Measurements from ENCODE around the gene FOXN3.
"Not testable (repeated sequence)": the region's sequence is repeated elsewhere in the genome, so short reads cannot be mapped to it uniquely, and the experiment has no call there.

The FOXN3 gene

DNA sequence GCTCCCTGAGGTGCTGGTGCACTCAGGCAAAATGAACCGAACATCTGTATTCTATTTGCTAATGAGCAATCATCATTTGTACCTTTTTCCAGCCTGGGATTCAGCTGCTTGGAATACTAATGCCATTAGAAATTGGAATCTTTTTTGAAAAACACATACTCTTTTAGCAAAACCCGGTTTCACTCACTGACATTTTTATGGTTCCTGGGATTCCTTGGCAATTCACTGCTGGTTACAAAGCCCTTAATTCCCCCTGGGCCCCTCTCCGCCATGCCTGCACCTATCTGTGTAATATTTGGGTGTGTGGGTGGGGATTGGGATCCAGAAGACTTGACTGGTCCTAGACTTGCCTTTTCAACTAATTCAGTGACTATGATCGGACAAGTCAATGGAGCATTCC lies 199.1 kb downstream of the FOXN3 start:
- DNase-seq, result no peak

DNA sequence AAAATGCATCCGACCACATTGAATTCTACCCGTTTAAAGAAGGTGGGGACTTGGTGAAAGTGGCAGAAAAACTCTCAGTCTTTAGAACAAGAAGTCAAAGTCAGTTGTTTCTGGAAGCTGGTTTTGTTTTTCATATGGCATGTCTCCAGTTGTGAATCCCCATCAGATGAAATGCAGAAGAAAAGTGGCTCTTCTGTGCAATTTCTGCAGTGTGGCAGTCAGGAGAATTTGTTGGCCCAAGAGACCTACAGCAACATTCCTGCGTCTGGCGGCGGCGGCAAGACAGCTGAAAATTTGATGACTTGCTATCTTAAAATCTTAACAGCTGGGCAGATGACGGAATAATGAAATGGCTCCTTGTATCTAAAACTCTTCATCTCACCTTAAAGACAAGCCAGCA lies 201.5 kb downstream of the FOXN3 start:
- no peak for DNase-seq

GRCh38 chr14:89215114-89215513 lies 201.9 kb downstream of the FOXN3 start:
- no peak for DNase-seq

DNA sequence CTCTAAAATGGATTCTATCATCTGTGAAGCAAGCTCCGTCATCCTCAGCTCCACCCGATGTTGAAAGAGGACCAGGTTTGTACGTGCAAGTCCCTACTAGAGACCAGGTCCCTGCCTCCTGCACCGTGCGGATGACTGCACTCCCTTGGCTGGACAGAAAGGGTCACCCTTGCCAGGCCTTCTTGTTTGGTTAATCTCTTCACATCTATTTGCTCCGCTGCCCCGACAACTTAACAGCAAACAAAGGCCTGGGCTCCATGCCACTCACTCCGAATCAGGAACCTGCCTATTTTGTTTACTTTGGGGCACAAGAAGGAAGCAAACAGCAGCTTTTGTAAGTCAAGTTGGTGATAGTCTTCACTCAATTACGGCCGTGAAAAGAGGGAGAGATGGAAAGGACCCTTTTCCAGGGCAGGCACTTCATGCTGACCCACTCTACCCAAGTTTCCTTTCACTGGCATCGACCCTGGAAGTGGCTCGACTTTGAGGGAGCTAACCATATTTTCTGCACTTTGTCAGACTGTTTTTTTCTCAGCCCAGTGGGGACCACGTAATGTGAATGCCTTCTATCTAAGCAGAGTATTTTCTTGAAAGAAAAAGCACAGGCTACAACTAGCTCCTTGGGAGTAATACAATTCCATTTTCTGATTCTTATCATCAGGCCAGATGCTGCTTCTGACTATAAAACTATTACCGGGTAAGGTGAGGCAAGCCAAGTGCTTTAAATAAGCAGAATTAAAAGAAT lies 202.6 kb downstream of the FOXN3 start:
- DNase-seq, result no peak

DNA sequence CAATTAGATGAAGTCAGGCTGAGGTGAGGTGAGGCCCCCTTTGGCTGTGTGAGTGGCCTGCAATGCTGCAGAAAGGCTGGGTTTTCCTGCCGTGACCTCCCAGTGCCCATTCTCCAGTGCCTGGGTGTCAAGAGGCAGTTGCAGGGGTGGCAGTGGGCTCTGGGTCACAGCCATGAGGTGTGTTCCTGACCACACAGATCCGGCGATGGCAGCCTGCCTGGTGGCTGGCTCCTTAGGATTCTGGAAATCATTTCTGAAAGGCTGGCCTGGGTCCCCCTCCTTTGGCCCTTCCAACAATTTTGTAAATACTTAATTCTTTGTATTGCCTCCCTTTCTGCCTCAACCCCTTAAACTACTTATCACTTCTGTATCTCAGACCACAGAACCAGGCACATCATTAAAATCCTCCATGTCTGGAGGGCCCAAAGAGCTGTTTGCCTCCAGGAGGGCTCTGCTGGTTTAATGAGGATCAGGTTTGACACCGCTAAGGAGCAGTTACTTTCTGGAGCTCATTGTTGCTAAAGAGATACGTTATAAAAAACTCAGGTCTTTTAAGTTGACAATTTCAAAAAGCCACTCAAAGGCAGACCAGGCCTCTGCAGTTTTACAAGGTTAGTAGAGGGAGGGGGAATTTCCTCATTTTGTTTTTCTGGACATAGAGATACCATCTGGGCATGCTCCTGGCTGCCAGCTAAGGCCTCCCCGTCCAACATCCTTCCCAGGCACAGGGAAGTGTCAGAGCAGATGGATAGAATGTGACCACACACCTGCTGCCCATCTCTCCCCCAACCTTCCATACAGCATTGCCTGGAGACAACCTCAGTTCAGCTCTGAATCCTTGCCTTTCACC lies 204.4 kb downstream of the FOXN3 start:
- DNase-seq, result no peak

DNA sequence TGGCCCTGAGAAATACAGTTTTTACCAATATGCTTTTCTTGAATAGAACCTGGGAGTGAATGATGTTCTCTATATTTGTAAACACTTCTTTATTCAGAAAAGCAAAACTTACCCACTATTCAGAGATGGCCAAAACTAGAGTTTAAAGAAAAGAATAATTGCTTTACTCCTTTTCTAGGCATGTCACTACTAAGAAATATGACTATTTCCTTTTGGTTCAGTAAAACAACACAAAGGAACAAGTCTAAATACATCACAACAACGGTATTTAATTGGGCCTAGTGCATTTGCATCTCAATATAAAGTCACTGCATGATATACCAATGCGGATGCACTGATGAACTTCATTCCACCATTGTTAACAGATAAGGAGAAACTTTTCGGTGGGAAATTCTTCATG lies 207.5 kb downstream of the FOXN3 start:
- no peak for DNase-seq

- no peak for DNase-seq
These were observed 209.1 kb downstream of the FOXN3 start for GRCh38 chr14:89207925-89208328.

- no peak for DNase-seq
These were observed 210.5 kb downstream of the FOXN3 start for GRCh38 chr14:89206389-89207031.

GRCh38 chr14:89205137-89205740 lies 211.8 kb downstream of the FOXN3 start:
- no peak for DNase-seq

GRCh38 chr14:89202413-89203190 lies 214.4 kb downstream of the FOXN3 start:
- DNase-seq, result no peak

- DNase-seq, result no peak
These were observed 215.4 kb downstream of the FOXN3 start for GRCh38 chr14:89201645-89202044.

DNA sequence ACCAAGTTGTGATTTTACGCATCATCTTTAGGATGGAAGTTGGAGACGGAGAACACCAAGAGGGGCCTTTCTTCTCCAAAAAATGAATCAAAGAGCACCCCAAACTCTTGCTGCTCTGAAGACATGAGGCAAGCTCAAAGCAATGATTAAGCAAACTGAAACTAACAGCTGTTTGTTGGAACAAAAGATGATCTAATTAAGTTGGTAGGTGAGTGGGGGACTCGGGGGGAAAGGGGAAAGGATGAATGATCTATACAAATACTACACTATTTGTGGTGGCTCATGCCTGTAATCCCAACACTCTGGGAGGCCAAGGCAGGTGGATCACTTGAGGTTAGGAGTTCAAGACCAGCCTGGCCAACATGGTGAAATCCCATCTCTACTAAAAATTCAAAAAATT lies 217.7 kb downstream of the FOXN3 start:
- not testable (repeated sequence) for DNase-seq

DNA sequence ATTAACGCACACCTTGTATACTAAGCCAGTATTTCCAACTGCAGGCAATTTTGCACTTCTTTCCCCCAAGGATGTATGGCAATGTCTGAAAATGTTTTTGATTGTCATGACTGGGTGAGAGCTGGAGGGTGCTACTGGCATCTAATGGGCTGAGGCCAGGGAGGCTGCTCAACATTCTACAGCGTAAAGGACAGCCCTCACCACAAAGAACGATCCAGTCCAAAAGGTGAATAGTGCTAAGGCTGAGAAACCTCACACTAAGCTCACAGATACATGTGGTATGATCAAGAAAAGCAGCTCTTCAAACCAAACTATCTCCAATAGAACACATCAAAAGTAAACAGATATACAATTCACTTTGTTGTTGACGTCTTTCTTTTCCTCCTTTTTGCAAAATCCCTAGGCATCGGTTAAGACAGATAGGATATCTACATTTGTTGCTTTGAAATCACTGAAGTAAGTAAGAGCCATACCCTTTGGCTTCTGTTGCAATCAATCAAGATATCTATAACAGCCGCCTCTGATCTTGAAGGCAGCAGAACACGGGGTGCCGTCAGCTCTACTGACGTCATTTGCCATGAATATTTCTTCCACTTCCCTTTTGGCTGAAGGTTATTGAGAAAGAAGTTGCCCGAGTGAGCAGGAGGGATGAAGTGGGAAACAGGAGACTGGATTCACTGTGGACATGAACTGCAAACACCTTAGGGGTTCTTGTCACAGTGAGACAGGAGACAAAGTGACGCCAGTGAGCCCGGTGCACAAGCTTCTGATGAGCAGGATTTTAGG lies 218.3 kb downstream of the FOXN3 start:
- DNase-seq, result no peak

- no peak for DNase-seq
These were observed 219.4 kb downstream of the FOXN3 start for GRCh38 chr14:89197623-89198022.

DNA sequence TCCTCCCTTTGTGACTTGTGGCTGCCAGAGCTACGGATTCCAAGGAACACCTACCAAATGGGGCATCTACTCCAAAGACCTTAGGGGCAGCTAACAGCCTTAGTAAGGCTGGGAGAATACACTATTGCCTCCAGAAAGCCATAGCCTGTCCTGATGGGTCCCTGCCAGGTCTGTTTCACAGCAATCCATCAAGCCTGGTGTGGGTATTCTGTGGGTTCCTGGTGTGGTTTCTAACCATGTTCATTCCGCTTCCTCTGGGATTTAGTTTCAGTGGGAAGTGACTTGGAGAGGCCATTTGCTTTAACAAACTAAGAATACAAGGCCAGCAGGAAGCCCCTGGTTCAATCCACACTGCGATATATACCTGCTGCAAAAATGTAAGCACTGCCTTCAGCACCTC lies 220.5 kb downstream of the FOXN3 start:
- no peak for DNase-seq

GRCh38 chr14:89194376-89194775 lies 222.7 kb downstream of the FOXN3 start:
- DNase-seq, result no peak

DNA sequence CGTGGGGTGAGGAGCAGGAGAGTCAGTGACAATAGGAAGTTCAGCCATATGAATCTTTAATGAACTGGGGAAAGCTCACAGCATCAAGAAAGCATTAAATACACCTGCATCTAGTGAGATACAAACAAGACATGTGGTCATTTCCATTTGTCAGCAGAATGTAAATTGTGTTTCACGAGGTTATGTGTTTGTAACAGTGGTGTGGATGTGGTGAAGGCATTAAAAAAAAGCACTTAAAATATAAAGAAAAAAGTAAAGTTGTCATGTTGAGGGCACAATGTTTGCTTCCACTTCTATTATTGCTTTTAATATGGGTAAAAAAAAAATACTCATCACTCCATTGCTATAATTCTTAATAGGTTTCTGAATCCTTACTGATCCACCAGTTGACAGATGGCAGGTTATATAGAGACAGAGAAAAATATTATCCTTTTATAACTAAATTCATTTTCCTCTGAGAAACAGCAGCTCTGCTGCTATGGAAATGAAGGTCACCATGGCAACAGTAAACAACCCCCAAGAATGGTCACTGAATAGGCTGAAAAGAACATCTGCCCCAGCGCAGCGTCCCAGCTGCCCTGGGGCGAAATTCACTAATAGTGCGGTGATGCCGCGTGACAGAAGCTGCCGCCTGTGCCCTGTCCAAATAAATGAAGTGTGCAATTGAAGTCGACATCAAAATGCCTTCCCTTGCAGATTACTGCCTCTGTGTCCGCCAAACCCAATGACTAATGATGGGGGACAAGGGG lies 226.1 kb downstream of the FOXN3 start:
- no peak for DNase-seq

- DNase-seq, result no peak
These were observed 228.5 kb downstream of the FOXN3 start for GRCh38 chr14:89188492-89188891.

GRCh38 chr14:89187501-89187900 lies 229.5 kb downstream of the FOXN3 start:
- no peak for DNase-seq

GRCh38 chr14:89186856-89187376 lies 230.1 kb downstream of the FOXN3 start:
- no peak for DNase-seq

All from activated CD4-positive, alpha-beta T cell treated with anti-CD3 and anti-CD28 coated beads for 48 hours (primary cell).